ACC112 (cell line): ENCODE results near the gene OBSCN.

ENCODE experiments used
- H2AFZ ChIP-seq: fragments of 200-600 bp; sonication (generic); one replicate; pipeline ENCODE4 v1.6.0; 2017; ENCODE audit warnings: antibody characterized with exemption, low read length; ENCODE audit not compliant: unreplicated experiment
- H3K27ac ChIP-seq: fragments of 200-600 bp; sonication (generic); 2 replicates; pipeline ENCODE4 v1.5.1; 2014; ENCODE audit warnings: low read depth, mild to moderate bottlenecking, antibody characterized with exemption, low read length, moderate library complexity
- H3K27me3 ChIP-seq: fragments of 200-600 bp; sonication (generic); 2 replicates; pipeline ENCODE4 v1.6.1; 2014; ENCODE audit warnings: mild to moderate bottlenecking, antibody characterized with exemption, low read length, moderate library complexity, mixed read lengths; ENCODE audit not compliant: insufficient read depth
- H3K36me3 ChIP-seq: fragments of 200-600 bp; sonication (generic); 2 replicates; pipeline ENCODE4 v1.6.1; 2016; ENCODE audit warnings: mild to moderate bottlenecking, antibody characterized with exemption, low read length, moderate library complexity, mixed read lengths; ENCODE audit not compliant: insufficient read depth
- H3K4me1 ChIP-seq: fragments of 200-600 bp; sonication (generic); one replicate; pipeline ENCODE4 v1.6.1; 2016; ENCODE audit warnings: low read length, mixed read lengths; ENCODE audit not compliant: insufficient read depth, unreplicated experiment, control insufficient read depth
- H3K4me3 ChIP-seq: fragments of 200-600 bp; sonication (generic); 2 replicates; pipeline ENCODE4 v1.5.1; 2014; ENCODE audit warnings: mild to moderate bottlenecking, low read depth, low read length
- H3K79me2 ChIP-seq: fragments of 200-600 bp; sonication (generic); one replicate; pipeline ENCODE4 v1.6.0; 2016; ENCODE audit warnings: low read length; ENCODE audit not compliant: control insufficient read depth, unreplicated experiment, insufficient read depth

OBSCN gene

GRCh38 chr1:228256626-228257375, 49.0 kb downstream of the OBSCN start:
- H2AFZ ChIP-seq: no peak overlapping the region
- no peak overlapping the region for H3K27ac ChIP-seq
- H3K4me3 ChIP-seq: no peak overlapping the region
- no peaks in the 10 kb centered on the region for H3K79me2 ChIP-seq
- no peaks in the 10 kb centered on the region for H3K36me3 ChIP-seq
- no peaks in the 10 kb centered on the region for H3K27me3 ChIP-seq
- no peaks in the 10 kb centered on the region for H3K4me1 ChIP-seq

GRCh38 chr1:228258486-228258885, 50.6 kb downstream of the OBSCN start:
- Histone ChIP-seq H3K4me1 (no peaks in the 10 kb centered on the region), H3K36me3 (0 out of 2 replicates have a peak, but pooled peaks cover 2% of the 10 kb centered on the region), H3K27me3 (no peaks in the 10 kb centered on the region), H2AFZ (no peak overlapping the region), H3K79me2 (no peaks in the 10 kb centered on the region), H3K27ac (no peak overlapping the region), H3K4me3 (no peak overlapping the region)

GRCh38 chr1:228259368-228259894, 51.6 kb downstream of the OBSCN start:
- Histone ChIP-seq H3K79me2 (no peaks in the 10 kb centered on the region), H2AFZ (no peak overlapping the region), H3K36me3 (0 out of 2 replicates have a peak, but pooled peaks cover 2% of the 10 kb centered on the region), H3K4me1 (no peaks in the 10 kb centered on the region), H3K4me3 (no peak overlapping the region), H3K27ac (no peak overlapping the region), H3K27me3 (no peaks in the 10 kb centered on the region)

GRCh38 chr1:228259951-228260350, 52.1 kb downstream of the OBSCN start:
- Histone ChIP-seq H3K79me2 (no peaks in the 10 kb centered on the region), H3K4me3 (no peak overlapping the region), H3K36me3 (0 out of 2 replicates have a peak, but pooled peaks cover 2% of the 10 kb centered on the region), H3K4me1 (no peaks in the 10 kb centered on the region), H3K27ac (no peak overlapping the region), H3K27me3 (no peaks in the 10 kb centered on the region), H2AFZ (no peak overlapping the region)

- Histone ChIP-seq H3K4me3 (no peak overlapping the region), H3K4me1 (no peaks in the 10 kb centered on the region), H3K36me3 (0 out of 2 replicates have a peak, but pooled peaks cover 2% of the 10 kb centered on the region), H3K27me3 (no peaks in the 10 kb centered on the region), H3K79me2 (no peaks in the 10 kb centered on the region), H3K27ac (no peak overlapping the region), H2AFZ (no peak overlapping the region)
These were observed 53.9 kb downstream of the OBSCN start for GRCh38 chr1:228261706-228262105.

GRCh38 chr1:228262475-228262874, 54.6 kb downstream of the OBSCN start:
- Histone ChIP-seq H3K27ac (no peak overlapping the region), H3K79me2 (no peaks in the 10 kb centered on the region), H3K4me3 (no peak overlapping the region), H2AFZ (no peak overlapping the region), H3K36me3 (0 out of 2 replicates have a peak, but pooled peaks cover 2% of the 10 kb centered on the region), H3K27me3 (no peaks in the 10 kb centered on the region), H3K4me1 (no peaks in the 10 kb centered on the region)

- Histone ChIP-seq H3K4me1 (no peaks in the 10 kb centered on the region), H3K79me2 (no peaks in the 10 kb centered on the region), H3K36me3 (0 out of 2 replicates have a peak, but pooled peaks cover 2% of the 10 kb centered on the region), H3K4me3 (no peak overlapping the region), H3K27me3 (no peaks in the 10 kb centered on the region), H3K27ac (no peak overlapping the region), H2AFZ (no peak overlapping the region)
These were observed 55.8 kb downstream of the OBSCN start for GRCh38 chr1:228263636-228264035.

- Histone ChIP-seq H3K79me2 (no peaks in the 10 kb centered on the region), H3K4me3 (no peak overlapping the region), H3K27me3 (no peaks in the 10 kb centered on the region), H3K36me3 (0 out of 2 replicates have a peak, but pooled peaks cover 2% of the 10 kb centered on the region), H2AFZ (no peak overlapping the region), H3K27ac (no peak overlapping the region), H3K4me1 (no peaks in the 10 kb centered on the region)
These were observed 56.4 kb downstream of the OBSCN start for GRCh38 chr1:228264090-228264829.

GRCh38 chr1:228265167-228265566, 57.3 kb downstream of the OBSCN start:
- H3K4me1 ChIP-seq: peaks cover 2% of the 10 kb centered on the region
- no peaks in the 10 kb centered on the region for H3K27me3 ChIP-seq
- 0 out of 2 replicates have a peak, but pooled peaks cover 2% of the 10 kb centered on the region for H3K36me3 ChIP-seq
- H3K79me2 ChIP-seq: no peaks in the 10 kb centered on the region
- no peak overlapping the region for H3K27ac ChIP-seq
- H3K4me3 ChIP-seq: no peak overlapping the region
- no peak overlapping the region for H2AFZ ChIP-seq

- Histone ChIP-seq H2AFZ (no peak overlapping the region), H3K4me1 (peaks cover 7% of the 10 kb centered on the region), H3K27me3 (no peaks in the 10 kb centered on the region), H3K79me2 (no peaks in the 10 kb centered on the region), H3K4me3 (no peak overlapping the region), H3K36me3 (no peaks in the 10 kb centered on the region), H3K27ac (no peak overlapping the region)
These were observed 60.4 kb downstream of the OBSCN start for GRCh38 chr1:228267962-228268880.
